Activated CD8-positive, alpha-beta memory T cell treated with anti-CD3 and anti-CD28 coated beads for 1 hour (primary cell): ENCODE results near the gene VWDE.

ENCODE experiments used
- DNase-seq, 2 donors: peaks; one replicate each; pipeline ENCODE4 v3.0.0-alpha.2; 2020; ENCODE audit warnings: low read depth in 1 of 2; ENCODE audit errors: extremely low read depth in 1 of 2

VWDE gene

GRCh38 chr7:12337095-12337494, 66.6 kb downstream of the VWDE start:
- no peak for DNase-seq

- DNase-seq, result no peak
Measured at GRCh38 chr7:12328888-12329770, 74.5 kb downstream of the VWDE start.

GRCh38 chr7:12327922-12328321, 75.7 kb downstream of the VWDE start:
- DNase-seq, result no peak

GRCh38 chr7:12325646-12326045, 78.0 kb downstream of the VWDE start:
- no peak for DNase-seq

- no peak for DNase-seq
Measured at GRCh38 chr7:12323415-12323814, 80.2 kb downstream of the VWDE start.

GRCh38 chr7:12322903-12323300, 80.8 kb downstream of the VWDE start:
- DNase-seq, result no peak

- DNase-seq, result no peak
Measured at GRCh38 chr7:12322284-12322902, 81.3 kb downstream of the VWDE start.

- no peak for DNase-seq
Measured at GRCh38 chr7:12320987-12321647, 82.5 kb downstream of the VWDE start.

GRCh38 chr7:12320241-12320986, 83.3 kb downstream of the VWDE start:
- DNase-seq, result no peak

- no peak for DNase-seq
Measured at GRCh38 chr7:12317675-12318074, 86.0 kb downstream of the VWDE start.

GRCh38 chr7:12316925-12317324, 86.7 kb downstream of the VWDE start:
- no peak for DNase-seq

- no peak for DNase-seq
Measured at GRCh38 chr7:12315049-12315448, 88.6 kb downstream of the VWDE start.

GRCh38 chr7:12314199-12314598, 89.5 kb downstream of the VWDE start:
- no peak for DNase-seq

- no peak for DNase-seq
Measured at GRCh38 chr7:12305502-12305901, 98.2 kb downstream of the VWDE start.

- no peak for DNase-seq
Measured at GRCh38 chr7:12303495-12303894, 100.2 kb downstream of the VWDE start.

GRCh38 chr7:12303062-12303461, 100.6 kb downstream of the VWDE start:
- DNase-seq, result no peak

- no peak for DNase-seq
Measured at GRCh38 chr7:12300415-12300814, 103.2 kb downstream of the VWDE start.

- DNase-seq, result no peak
Measured at GRCh38 chr7:12299367-12299766, 104.3 kb downstream of the VWDE start.

GRCh38 chr7:12297283-12298108, 106.2 kb downstream of the VWDE start:
- no peak for DNase-seq

- DNase-seq, result no peak
Measured at GRCh38 chr7:12296051-12296570, 107.6 kb downstream of the VWDE start.
